WTC11 (cell line): ENCODE results near the gene GSS. TPM values are rescaled to one million over a fixed set of nuclear protein-coding genes. Genes with fewer than 3 reads are reported as not detected.

Experiments
- ATAC-seq: fragments of 200-7000 bp; cut with Tn5 transposase; 2 replicates; pipeline ENCODE4 v1.10.0; 2021; ENCODE audit warnings: mild to moderate bottlenecking, moderate library complexity
- CTCF ChIA-PET: fragments of 300-600 bp; sonication (Branson Sonifier 250); formaldehyde crosslinking; loops from one replicate; lab custom pipeline; 2021; ENCODE audit warnings: antibody characterized with exemption; lab: Charles Lee
- POLR2A ChIA-PET: fragments of 350-600 bp; sonication (Branson Sonifier 250); formaldehyde crosslinking; loops from one replicate; lab custom pipeline; 2021; ENCODE audit warnings: antibody characterized with exemption; lab: Charles Lee
- DNase-seq: peaks from one replicate; pipeline ENCODE4 v3.0.0; 2021; ENCODE audit warnings: low spot score
- H3K27ac Mint-ChIP-seq: 2 replicates; pipeline ENCODE4 v1.8.0; 2021; ENCODE audit warnings: mixed read lengths
- H3K27me3 Mint-ChIP-seq: 2 replicates; pipeline ENCODE4 v1.8.0; 2021; ENCODE audit warnings: low read depth, mild to moderate bottlenecking, moderate library complexity, mixed read lengths
- H3K36me3 Mint-ChIP-seq: 2 replicates; pipeline ENCODE4 v1.8.0; 2021; ENCODE audit warnings: mixed read lengths
- H3K4me1 Mint-ChIP-seq: 2 replicates; pipeline ENCODE4 v1.8.0; 2022; ENCODE audit warnings: mixed read lengths
- H3K4me3 Mint-ChIP-seq: 2 replicates; pipeline ENCODE4 v1.8.0; 2021; ENCODE audit warnings: mild to moderate bottlenecking, moderate library complexity, mixed read lengths
- H3K9me3 Mint-ChIP-seq: 2 replicates; pipeline ENCODE4 v1.8.0; 2021; ENCODE audit warnings: mixed read lengths
- AR ChIP-seq: fragments of 250-450 bp; sonication (Bioruptor Pico); IDR thresholded peaks from 2 replicates; pipeline ENCODE4 v1.9.0; 2021; ENCODE audit warnings: mild to moderate bottlenecking
- ARID4B ChIP-seq: sonication (generic); formaldehyde crosslinking; IDR thresholded peaks from 2 replicates; pipeline ENCODE4 v1.8.0; 2023; ENCODE audit warnings: missing genetic modification reagents, mild to moderate bottlenecking, borderline replicate concordance
- CBFB ChIP-seq: sonication (generic); formaldehyde crosslinking; IDR thresholded peaks from 2 replicates; pipeline ENCODE4 v1.8.1; 2022; ENCODE audit warnings: mild to moderate bottlenecking, low read depth, missing genetic modification reagents
- E2F4 ChIP-seq: sonication (generic); formaldehyde crosslinking; IDR thresholded peaks from 2 replicates; pipeline ENCODE4 v1.8.1; 2022; ENCODE audit warnings: low read depth, mild to moderate bottlenecking, moderate library complexity, missing genetic modification reagents, borderline replicate concordance
- FOXK1 ChIP-seq: sonication (generic); formaldehyde crosslinking; IDR thresholded peaks from 2 replicates; pipeline ENCODE4 v1.8.0; 2022; ENCODE audit warnings: mild to moderate bottlenecking, moderate library complexity, missing genetic modification reagents
- GRHL2 ChIP-seq: fragments of 250-450 bp; sonication (Bioruptor Pico); IDR thresholded peaks from 2 replicates; pipeline ENCODE4 v1.8.0; 2022; ENCODE audit warnings: mild to moderate bottlenecking, moderate library complexity; ENCODE audit not compliant: insufficient replicate concordance, severe bottlenecking
- HMGXB4 ChIP-seq: sonication (generic); formaldehyde crosslinking; IDR thresholded peaks from 2 replicates; pipeline ENCODE4 v1.8.1; 2023; ENCODE audit warnings: mild to moderate bottlenecking, moderate library complexity, missing genetic modification reagents
- IRF2 ChIP-seq: sonication (generic); formaldehyde crosslinking; IDR thresholded peaks from 2 replicates; pipeline ENCODE4 v1.8.0; 2022; ENCODE audit warnings: low read depth, missing genetic modification reagents, borderline replicate concordance
- JAZF1 ChIP-seq: fragments of 250-450 bp; sonication (Bioruptor Pico); IDR thresholded peaks from 2 replicates; pipeline ENCODE4 v1.9.0; 2021; ENCODE audit warnings: moderate library complexity, mild to moderate bottlenecking, inconsistent platforms
- JUN ChIP-seq: sonication (generic); formaldehyde crosslinking; IDR thresholded peaks from 2 replicates; pipeline ENCODE4 v1.8.0; 2023; ENCODE audit warnings: mild to moderate bottlenecking, missing genetic modification reagents
- NFATC4 ChIP-seq: fragments of 250-450 bp; sonication (Bioruptor Pico); IDR thresholded peaks from 2 replicates; pipeline ENCODE4 v1.9.0; 2021; ENCODE audit warnings: mild to moderate bottlenecking
- NFE2L1 ChIP-seq: sonication (generic); formaldehyde crosslinking; IDR thresholded peaks from 2 replicates; pipeline ENCODE4 v1.8.1; 2023; ENCODE audit warnings: missing genetic modification reagents
- NR1H2 ChIP-seq: sonication (generic); formaldehyde crosslinking; IDR thresholded peaks from 2 replicates; pipeline ENCODE4 v1.9.0; 2021; ENCODE audit warnings: mild to moderate bottlenecking, moderate library complexity, missing genetic modification reagents
- RORB ChIP-seq: fragments of 250-450 bp; sonication (Bioruptor Pico); IDR thresholded peaks from 2 replicates; pipeline ENCODE4 v1.9.0; 2021; ENCODE audit warnings: mild to moderate bottlenecking
- SOX15 ChIP-seq: fragments of 250-450 bp; sonication (Bioruptor Pico); IDR thresholded peaks from 2 replicates; pipeline ENCODE4 v1.9.0; 2021; ENCODE audit warnings: mild to moderate bottlenecking
- TCF7 ChIP-seq: sonication (generic); formaldehyde crosslinking; IDR thresholded peaks from 2 replicates; pipeline ENCODE4 v1.8.0; 2022; ENCODE audit warnings: mild to moderate bottlenecking, low read depth, missing genetic modification reagents, moderate library complexity
- TEAD1 ChIP-seq: sonication (generic); formaldehyde crosslinking; IDR thresholded peaks from 2 replicates; pipeline ENCODE4 v1.8.0; 2022; ENCODE audit warnings: mild to moderate bottlenecking, missing genetic modification reagents
- ZBTB43 ChIP-seq: sonication (generic); formaldehyde crosslinking; IDR thresholded peaks from 2 replicates; pipeline ENCODE4 v1.8.1; 2023; ENCODE audit warnings: mild to moderate bottlenecking, missing genetic modification reagents
- ZMAT4 ChIP-seq: fragments of 250-450 bp; sonication (Bioruptor Pico); IDR thresholded peaks from 2 replicates; pipeline ENCODE4 v1.9.0; 2021; ENCODE audit warnings: mild to moderate bottlenecking
- ZNF121 ChIP-seq: sonication (generic); formaldehyde crosslinking; IDR thresholded peaks from 2 replicates; pipeline ENCODE4 v1.8.0; 2023; ENCODE audit warnings: missing genetic modification reagents
- ZNF396 ChIP-seq: fragments of 250-450 bp; sonication (Bioruptor Pico); IDR thresholded peaks from 2 replicates; pipeline ENCODE4 v1.8.0; 2021; ENCODE audit warnings: mild to moderate bottlenecking, moderate library complexity, borderline replicate concordance
- ZNF423 ChIP-seq: fragments of 250-450 bp; sonication (Bioruptor Pico); IDR thresholded peaks from 2 replicates; pipeline ENCODE4 v2.1.2; 2022; ENCODE audit warnings: mild to moderate bottlenecking, moderate library complexity
- ZSCAN18 ChIP-seq: fragments of 250-450 bp; sonication (Bioruptor Pico); IDR thresholded peaks from 2 replicates; pipeline ENCODE4 v2.1.2; 2022; ENCODE audit warnings: mild to moderate bottlenecking, moderate library complexity
- total RNA-seq: library from RNA; stranded (reverse); gene quantifications from 3 replicates; pipeline ENCODE4 v1.2.3, GENCODE V29; 2021

The GSS gene
- total RNA-seq, 1 experiment from 2014 or later, result 47.3 TPM

GRCh38 chr20:35000311-35000921, 44.8 kb upstream of the GSS start:
- CTCF ChIA-PET, result interaction anchor here (0.7 to 7.3 kb wide), 4 partner anchors 11 to 127 kb away, joined by 3 to 152 read pairs (median 6); partner anchors contain the start of genes ACSS2 and GGT7
- peaks cover 6% of the 10 kb centered on the region for H3K4me1 Mint-ChIP-seq
- DNase-seq, result no peak
- H3K9me3 Mint-ChIP-seq, result no peaks in the 10 kb centered on the region
- TF ChIP-seq GRHL2 (CRISPR knock-in tag) (no peak), ZNF121 (CRISPR knock-in tag) (no peak), ZBTB43 (CRISPR knock-in tag) (no peak), ZNF423 (CRISPR knock-in tag) (no peak), AR (no peak), JUN (CRISPR knock-in tag) (no peak), ZNF396 (CRISPR knock-in tag) (no peak), FOXK1 (CRISPR knock-in tag) (no peak), IRF2 (CRISPR knock-in tag) (no peak), NFATC4 (CRISPR knock-in tag) (no peak), SOX15 (CRISPR knock-in tag) (no peak), ZSCAN18 (CRISPR knock-in tag) (no peak), ZMAT4 (CRISPR knock-in tag) (no peak), HMGXB4 (CRISPR knock-in tag) (no peak), NR1H2 (no peak), E2F4 (CRISPR knock-in tag) (no peak)
- TF ChIP-seq, all 79 proteins: peak for 0
- POLR2A ChIA-PET, result interaction anchor here (0.6 kb wide), 1 partner anchor 297 kb away, joined by 3 read pairs; no protein-coding TSS in a partner anchor
- ATAC-seq, result no peak
- H3K27me3 Mint-ChIP-seq, result no peaks in the 10 kb centered on the region
- no peak overlapping the region for H3K27ac Mint-ChIP-seq
- no peak overlapping the region for H3K4me3 Mint-ChIP-seq
- peaks cover 36% of the 10 kb centered on the region for H3K36me3 Mint-ChIP-seq

GRCh38 chr20:34999782-35000181, 44.2 kb upstream of the GSS start:
- CTCF ChIA-PET, result interaction anchor here (2.0 to 7.3 kb wide), 3 partner anchors 16 to 126 kb away, joined by 7 to 152 read pairs (median 29); partner anchors contain the start of genes ACSS2, GGT7, GSS and MYH7B
- no peaks in the 10 kb centered on the region for H3K27me3 Mint-ChIP-seq
- POLR2A ChIA-PET, result no interaction called here
- H3K36me3 Mint-ChIP-seq, result peaks cover 30% of the 10 kb centered on the region
- DNase-seq, result no peak
- ATAC-seq, result no peak
- H3K27ac Mint-ChIP-seq, result no peak overlapping the region
- H3K4me1 Mint-ChIP-seq, result peaks cover 6% of the 10 kb centered on the region
- no peaks in the 10 kb centered on the region for H3K9me3 Mint-ChIP-seq
- no peak overlapping the region for H3K4me3 Mint-ChIP-seq
- no peak for TF ChIP-seq CBFB
- TF ChIP-seq TEAD1 (CRISPR knock-in tag), result no peak
- TF ChIP-seq RORB (CRISPR knock-in tag), result no peak
- no peak for TF ChIP-seq NFE2L1
- no peak for TF ChIP-seq TCF7 (CRISPR knock-in tag)
- no peak for TF ChIP-seq JAZF1
- TF ChIP-seq ARID4B, result no peak
